HepG2 (cell line): Measurements from ENCODE around the gene LCK. TPM values are rescaled to one million over a fixed set of nuclear protein-coding genes. Genes with fewer than 3 reads are reported as not detected.

Experiments
- ARID2 ChIP-seq: sonication (generic); formaldehyde crosslinking; IDR thresholded peaks from 2 replicates; pipeline ENCODE4 v1.8.1; 2022; ENCODE audit warnings: mild to moderate bottlenecking, missing genetic modification reagents, borderline replicate concordance
- ATF7 ChIP-seq, 2 experiments: fragments of 450-650 bp in 1 of 2; sonication (generic) in 1 of 2; formaldehyde crosslinking in 1 of 2; IDR thresholded peaks; 2 replicates each; pipeline versions ENCODE4 v1.4.0 to v1.6.1; 2016 to 2020; ENCODE audit warnings: antibody characterized with exemption in 1 of 2, mild to moderate bottlenecking in 1 of 2, missing genetic modification reagents in 1 of 2
- CBX1 ChIP-seq: IDR thresholded peaks from one replicate; pipeline ENCODE4 v1.6.1; 2016; ENCODE audit warnings: antibody characterized with exemption, low read depth
- CEBPG ChIP-seq: IDR thresholded peaks from 2 replicates; pipeline ENCODE4 v1.6.1; 2016
- DR1 ChIP-seq: sonication (generic); formaldehyde crosslinking; IDR thresholded peaks from 2 replicates; pipeline ENCODE4 v1.8.0; 2021; ENCODE audit warnings: mild to moderate bottlenecking, missing genetic modification reagents, inconsistent platforms
- FOXJ3 ChIP-seq: sonication (generic); formaldehyde crosslinking; IDR thresholded peaks from 2 replicates; pipeline ENCODE4 v1.4.0; 2020; ENCODE audit warnings: missing genetic modification reagents, mild to moderate bottlenecking, borderline replicate concordance
- FOXK1 ChIP-seq: sonication (generic); formaldehyde crosslinking; IDR thresholded peaks from 2 replicates; pipeline ENCODE4 v1.4.0; 2020; ENCODE audit warnings: low read depth, missing genetic modification reagents, borderline replicate concordance
- GATAD2A ChIP-seq: IDR thresholded peaks from 2 replicates; pipeline ENCODE4 v1.6.1; 2016
- HDAC6 ChIP-seq: fragments of 200-600 bp; sonication (generic); IDR thresholded peaks from 2 replicates; pipeline ENCODE4 v1.7.0; 2017; ENCODE audit warnings: mild to moderate bottlenecking, antibody characterized with exemption, low read length, low read depth
- MIXL1 ChIP-seq: IDR thresholded peaks from 2 replicates; pipeline ENCODE4 v1.6.1; 2016
- PITX1 ChIP-seq: sonication (generic); formaldehyde crosslinking; IDR thresholded peaks from 2 replicates; pipeline ENCODE4 v1.5.1; 2020; ENCODE audit warnings: mild to moderate bottlenecking, missing genetic modification reagents
- REPIN1 ChIP-seq: sonication (generic); formaldehyde crosslinking; IDR thresholded peaks from 2 replicates; pipeline ENCODE4 v1.8.0; 2022; ENCODE audit warnings: missing genetic modification reagents, low read depth, mild to moderate bottlenecking, borderline replicate concordance
- SRSF1 ChIP-seq: fragments of 200-400 bp; formaldehyde crosslinking; optimal IDR thresholded peaks from 2 replicates; pipeline ENCODE3; 2017; ENCODE audit warnings: mild to moderate bottlenecking, low read depth, low read length, moderate library complexity
- THYN1 ChIP-seq: sonication (generic); formaldehyde crosslinking; IDR thresholded peaks from 2 replicates; pipeline ENCODE4 v1.8.1; 2023; ENCODE audit warnings: low read depth, mild to moderate bottlenecking, moderate library complexity, missing genetic modification reagents, borderline replicate concordance
- ZFP36L2 ChIP-seq: sonication (generic); formaldehyde crosslinking; IDR thresholded peaks from 2 replicates; pipeline ENCODE4 v1.4.0; 2020; ENCODE audit warnings: missing genetic modification reagents
- ZNF12 ChIP-seq: sonication (generic); formaldehyde crosslinking; IDR thresholded peaks from 2 replicates; pipeline ENCODE4 v1.5.0; 2020; ENCODE audit warnings: missing genetic modification reagents
- ZNF883 ChIP-seq: sonication (generic); formaldehyde crosslinking; IDR thresholded peaks from 2 replicates; pipeline ENCODE4 v1.5.1; 2020; ENCODE audit warnings: mild to moderate bottlenecking, missing genetic modification reagents; ENCODE audit errors: not compliant biosample characterization
- polyA plus RNA-seq, 8 experiments: library from polyadenylated mRNA; depleted of rRNA in 3 of 8; stranded (reverse) in 7 of 8; unstranded in 1 of 8; fragments of >200 nt; fragmentation: Illumina TruSeq in 4 of 8; extraction: Trizol in 4 of 8; gene quantifications; 2 replicates each; pipeline versions ENCODE4 v1.2.1 to v1.2.3, GENCODE V29; 2011 to 2016; ENCODE audit warnings: low read depth in 4 of 8, missing spikeins in 1 of 8, mixed read lengths in 1 of 8; ENCODE audit not compliant: insufficient read depth in 1 of 8
- total RNA-seq, 5 experiments: library from RNA; depleted of rRNA; stranded (reverse); fragments of >200 nt; fragmentation: Illumina TruSeq; extraction: Trizol; gene quantifications; 2 replicates each; pipeline ENCODE4 v1.2.3, GENCODE V29; 2016; ENCODE audit warnings: low read depth in 1 of 5
- TF ChIP-seq, protein P1 (sequence below): sonication (generic); formaldehyde crosslinking; IDR thresholded peaks from 2 replicates; pipeline ENCODE4 v1.8.0; 2022; ENCODE audit warnings: mild to moderate bottlenecking, missing genetic modification reagents; ENCODE audit not compliant: insufficient replicate concordance
- TF ChIP-seq, protein P2 (sequence below): sonication (generic); formaldehyde crosslinking; IDR thresholded peaks from 2 replicates; pipeline ENCODE4 v1.4.0; 2020; ENCODE audit warnings: mild to moderate bottlenecking, missing genetic modification reagents
- TF ChIP-seq, protein P3 (sequence below): sonication (generic); formaldehyde crosslinking; IDR thresholded peaks from 2 replicates; pipeline ENCODE4 v1.8.0; 2022; ENCODE audit warnings: mild to moderate bottlenecking, missing genetic modification reagents, moderate library complexity

LCK gene
- total and polyA plus RNA-seq, 2 of the 13 experiments (the other 11 are each of a cell fraction or from before 2014, with no cell fraction given), result 0.93 to 1.8 TPM

DNA sequence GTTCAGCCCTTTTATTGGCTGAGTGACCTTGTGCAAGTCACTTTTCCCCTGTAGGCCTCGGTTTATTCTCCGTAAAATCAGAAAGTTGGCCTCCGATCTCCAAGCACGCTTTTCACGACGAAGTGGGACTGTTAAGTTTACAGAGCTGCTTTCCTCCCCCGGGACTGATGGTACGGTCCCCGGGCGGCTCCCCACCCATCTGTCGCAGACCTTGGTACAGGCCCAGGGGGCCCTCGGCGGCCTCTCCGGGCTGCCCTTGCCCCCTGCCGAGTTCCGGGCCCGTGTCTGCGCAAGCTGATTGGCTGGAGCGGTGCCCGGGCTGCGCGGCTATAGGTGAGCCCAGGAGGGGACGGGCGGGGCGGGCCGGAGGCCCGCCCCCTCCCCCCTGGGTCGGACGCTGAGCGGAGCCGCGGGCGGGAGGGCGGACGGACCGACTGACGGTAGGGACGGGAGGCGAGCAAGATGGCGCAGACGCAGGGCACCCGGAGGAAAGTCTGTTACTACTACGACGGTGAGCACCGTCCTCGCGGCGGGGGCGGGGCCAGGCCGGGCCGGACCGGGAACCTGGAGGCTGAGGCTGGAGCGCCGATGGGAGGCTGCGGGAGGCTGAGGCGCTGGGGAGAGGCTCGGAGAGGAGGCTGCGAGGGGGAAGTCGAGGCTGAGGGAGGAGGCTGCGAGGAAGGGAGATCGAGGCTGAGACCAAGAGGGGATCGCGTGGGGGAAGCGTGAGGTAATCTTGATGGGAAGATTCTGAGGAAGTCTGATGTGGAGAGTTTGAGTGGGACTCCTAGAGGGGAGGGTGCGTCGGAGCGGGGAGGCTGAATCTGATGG, 40.9 kb downstream of the LCK start, which contains the start of gene HDAC1 (continued):
- TF ChIP-seq, protein P1, sequence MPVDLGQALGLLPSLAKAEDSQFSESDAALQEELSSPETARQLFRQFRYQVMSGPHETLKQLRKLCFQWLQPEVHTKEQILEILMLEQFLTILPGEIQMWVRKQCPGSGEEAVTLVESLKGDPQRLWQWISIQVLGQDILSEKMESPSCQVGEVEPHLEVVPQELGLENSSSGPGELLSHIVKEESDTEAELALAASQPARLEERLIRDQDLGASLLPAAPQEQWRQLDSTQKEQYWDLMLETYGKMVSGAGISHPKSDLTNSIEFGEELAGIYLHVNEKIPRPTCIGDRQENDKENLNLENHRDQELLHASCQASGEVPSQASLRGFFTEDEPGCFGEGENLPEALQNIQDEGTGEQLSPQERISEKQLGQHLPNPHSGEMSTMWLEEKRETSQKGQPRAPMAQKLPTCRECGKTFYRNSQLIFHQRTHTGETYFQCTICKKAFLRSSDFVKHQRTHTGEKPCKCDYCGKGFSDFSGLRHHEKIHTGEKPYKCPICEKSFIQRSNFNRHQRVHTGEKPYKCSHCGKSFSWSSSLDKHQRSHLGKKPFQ, result peak; percentile 6
- TF ChIP-seq FOXK1 (no peak), ZNF883 (CRISPR knock-in tag) (peak; percentile 27), PITX1 (CRISPR knock-in tag) (no peak; the same call in 1 of the 2 replicates), GATAD2A (CRISPR knock-in tag) (peak; percentile 62), DR1 (CRISPR knock-in tag) (no peak), CEBPG (CRISPR knock-in tag) (no peak), HDAC6 (no peak), FOXJ3 (CRISPR knock-in tag) (no peak), THYN1 (CRISPR knock-in tag) (no peak), ZFP36L2 (no peak), SRSF1 (peak; percentile 58), ATF7 (IDR thresholded peaks at IDR 0.05) (no peak; the same call in 1 of the 2 replicates), ATF7 (CRISPR knock-in tag; IDR thresholded peaks at IDR 0.05) (no peak), ZNF12 (CRISPR knock-in tag) (no peak), MIXL1 (CRISPR knock-in tag) (no peak), CBX1 (no peak), ARID2 (CRISPR knock-in tag) (0 out of 2 replicates have a peak, but pooled peaks have one; percentile 50), REPIN1 (CRISPR knock-in tag) (0 out of 2 replicates have a peak, but pooled peaks have one; percentile 35)
- TF ChIP-seq, protein P2, sequence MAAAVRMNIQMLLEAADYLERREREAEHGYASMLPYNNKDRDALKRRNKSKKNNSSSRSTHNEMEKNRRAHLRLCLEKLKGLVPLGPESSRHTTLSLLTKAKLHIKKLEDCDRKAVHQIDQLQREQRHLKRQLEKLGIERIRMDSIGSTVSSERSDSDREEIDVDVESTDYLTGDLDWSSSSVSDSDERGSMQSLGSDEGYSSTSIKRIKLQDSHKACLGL, result no peak
- TF ChIP-seq, protein P3, sequence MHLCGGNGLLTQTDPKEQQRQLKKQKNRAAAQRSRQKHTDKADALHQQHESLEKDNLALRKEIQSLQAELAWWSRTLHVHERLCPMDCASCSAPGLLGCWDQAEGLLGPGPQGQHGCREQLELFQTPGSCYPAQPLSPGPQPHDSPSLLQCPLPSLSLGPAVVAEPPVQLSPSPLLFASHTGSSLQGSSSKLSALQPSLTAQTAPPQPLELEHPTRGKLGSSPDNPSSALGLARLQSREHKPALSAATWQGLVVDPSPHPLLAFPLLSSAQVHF, result 0 out of 2 replicates have a peak, but pooled peaks have one; percentile 34
